ENCODE results near the gene TMEM244.

GRCh38 chr6:129893640-129894039, 32.5 kb upstream of the TMEM244 start:
- peak; percentile 42 for TF ChIP-seq CTCF (IDR thresholded peaks at IDR 0.05; ENCODE audit: borderline replicate concordance, extremely low read depth, low read length, poor library complexity, severe bottlenecking)
- no peak for TF ChIP-seq EZH2 (IDR thresholded peaks at IDR 0.05; ENCODE audit: borderline replicate concordance, low read depth, low read length, severe bottlenecking)
